Coronary artery (tissue), 2 donors: ENCODE results near the gene CD151.
A peak's percentile ranks its signal among the peaks of the same experiment; 100 is the strongest.

Experiments used
- DNase-seq: peaks from one replicate; pipeline ENCODE4 v3.0.0-alpha.2; 2017; ENCODE audit warnings: low spot score
- H3K27ac ChIP-seq, 2 donors: fragments of 200-600 bp; sonication (generic); one replicate each; pipeline ENCODE4 v1.5.1; 2016 to 2019
- H3K4me3 ChIP-seq: fragments of 200-600 bp; sonication (generic); 2 replicates; pipeline ENCODE4 v1.5.1; 2016; ENCODE audit warnings: mild to moderate bottlenecking, moderate library complexity
- TF ChIP-seq, protein P1 (sequence below): fragments of 200-600 bp; sonication (generic); IDR thresholded peaks from one replicate; pipeline ENCODE4 v1.5.1; 2019; ENCODE audit warnings: antibody characterized with exemption

Gene CD151

DNA sequence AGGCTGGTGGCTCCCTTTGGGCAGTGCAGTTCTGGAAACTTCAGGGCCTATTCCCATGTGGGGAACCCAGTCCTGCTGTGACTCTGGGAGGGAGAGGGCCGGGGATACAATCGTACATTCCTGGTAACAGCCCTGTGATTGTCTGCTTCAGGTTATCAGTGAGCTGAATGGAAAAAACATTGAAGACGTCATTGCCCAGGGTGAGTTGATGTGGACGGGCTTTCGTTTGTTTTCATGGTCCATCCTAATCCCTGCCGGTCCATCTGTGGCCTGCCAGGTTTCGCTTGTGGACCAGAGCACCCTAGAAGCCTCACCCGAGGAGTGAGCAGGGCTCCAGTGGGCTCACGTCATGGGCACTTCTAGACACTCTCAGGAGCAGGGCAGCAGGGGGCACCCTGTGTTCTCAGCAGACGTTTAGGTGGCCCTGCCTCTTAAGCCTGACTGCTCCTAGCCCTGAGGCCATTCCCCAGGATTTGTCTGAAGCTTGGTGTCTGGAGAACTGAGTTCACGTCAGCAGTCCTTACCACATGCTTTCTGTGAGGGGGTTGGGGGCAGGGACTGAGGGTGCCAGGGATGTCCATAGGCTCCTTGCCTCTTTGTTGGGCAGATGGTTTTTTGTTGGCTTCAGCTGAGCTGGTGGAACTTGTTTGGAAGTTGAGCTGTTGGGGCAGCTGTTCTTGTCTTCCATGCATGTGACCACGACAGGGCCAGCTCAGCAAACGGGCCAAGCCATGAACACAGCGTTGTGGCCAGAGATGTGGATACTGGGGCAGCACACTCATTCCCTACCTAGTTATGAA is 21.1 kb upstream of the CD151 start:
- Histone ChIP-seq H3K4me3 (peak overlapping the region; percentile 43), H3K27ac (peak overlapping the region in 1 of 2 donors; percentile 17)
- TF ChIP-seq, protein P1, sequence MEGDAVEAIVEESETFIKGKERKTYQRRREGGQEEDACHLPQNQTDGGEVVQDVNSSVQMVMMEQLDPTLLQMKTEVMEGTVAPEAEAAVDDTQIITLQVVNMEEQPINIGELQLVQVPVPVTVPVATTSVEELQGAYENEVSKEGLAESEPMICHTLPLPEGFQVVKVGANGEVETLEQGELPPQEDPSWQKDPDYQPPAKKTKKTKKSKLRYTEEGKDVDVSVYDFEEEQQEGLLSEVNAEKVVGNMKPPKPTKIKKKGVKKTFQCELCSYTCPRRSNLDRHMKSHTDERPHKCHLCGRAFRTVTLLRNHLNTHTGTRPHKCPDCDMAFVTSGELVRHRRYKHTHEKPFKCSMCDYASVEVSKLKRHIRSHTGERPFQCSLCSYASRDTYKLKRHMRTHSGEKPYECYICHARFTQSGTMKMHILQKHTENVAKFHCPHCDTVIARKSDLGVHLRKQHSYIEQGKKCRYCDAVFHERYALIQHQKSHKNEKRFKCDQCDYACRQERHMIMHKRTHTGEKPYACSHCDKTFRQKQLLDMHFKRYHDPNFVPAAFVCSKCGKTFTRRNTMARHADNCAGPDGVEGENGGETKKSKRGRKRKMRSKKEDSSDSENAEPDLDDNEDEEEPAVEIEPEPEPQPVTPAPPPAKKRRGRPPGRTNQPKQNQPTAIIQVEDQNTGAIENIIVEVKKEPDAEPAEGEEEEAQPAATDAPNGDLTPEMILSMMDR = no peak
- DNase-seq = no peak

DNA sequence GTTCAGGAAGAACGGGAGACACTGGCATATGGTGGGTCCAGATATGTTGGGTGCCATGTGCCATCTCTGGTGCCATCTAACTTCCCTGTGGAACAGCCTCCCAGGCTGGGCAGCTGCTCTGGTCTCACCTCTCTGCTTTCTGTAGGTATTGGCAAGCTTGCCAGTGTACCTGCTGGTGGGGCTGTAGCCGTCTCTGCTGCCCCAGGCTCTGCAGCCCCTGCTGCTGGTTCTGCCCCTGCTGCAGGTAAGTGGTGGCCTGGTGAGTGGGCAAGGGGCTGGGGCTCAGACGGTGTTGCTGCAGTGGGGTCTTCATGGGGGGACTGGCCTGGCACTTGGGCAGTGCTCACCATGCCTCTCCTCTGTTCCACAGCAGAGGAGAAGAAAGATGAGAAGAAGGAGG is 20.4 kb upstream of the CD151 start:
- no peak for DNase-seq
- Histone ChIP-seq H3K27ac (no peak overlapping the region), H3K4me3 (no peak overlapping the region)
- TF ChIP-seq, protein P1 = no peak

DNA sequence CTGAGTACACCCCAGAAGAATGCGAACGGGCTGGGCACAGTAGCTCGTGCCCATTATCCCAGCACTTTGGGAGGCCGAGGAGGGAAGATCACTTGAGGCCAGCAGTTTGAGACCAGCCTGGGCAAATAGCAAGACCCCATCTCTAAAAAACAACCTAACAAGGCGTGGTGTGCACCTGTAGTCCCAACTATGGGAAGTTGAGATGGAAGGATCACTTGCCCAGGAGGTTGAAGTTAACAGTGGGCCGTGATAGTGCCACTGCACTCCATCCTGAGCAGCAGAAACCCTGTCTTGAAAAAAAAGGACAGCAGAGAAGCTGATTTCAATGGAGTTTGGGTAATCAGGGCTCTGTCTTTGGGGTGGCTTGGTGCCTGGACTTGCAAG is 19.7 kb upstream of the CD151 start:
- TF ChIP-seq, protein P1 = no peak
- Histone ChIP-seq H3K27ac (no peak overlapping the region), H3K4me3 (no peak overlapping the region)
- DNase-seq = no peak

DNA sequence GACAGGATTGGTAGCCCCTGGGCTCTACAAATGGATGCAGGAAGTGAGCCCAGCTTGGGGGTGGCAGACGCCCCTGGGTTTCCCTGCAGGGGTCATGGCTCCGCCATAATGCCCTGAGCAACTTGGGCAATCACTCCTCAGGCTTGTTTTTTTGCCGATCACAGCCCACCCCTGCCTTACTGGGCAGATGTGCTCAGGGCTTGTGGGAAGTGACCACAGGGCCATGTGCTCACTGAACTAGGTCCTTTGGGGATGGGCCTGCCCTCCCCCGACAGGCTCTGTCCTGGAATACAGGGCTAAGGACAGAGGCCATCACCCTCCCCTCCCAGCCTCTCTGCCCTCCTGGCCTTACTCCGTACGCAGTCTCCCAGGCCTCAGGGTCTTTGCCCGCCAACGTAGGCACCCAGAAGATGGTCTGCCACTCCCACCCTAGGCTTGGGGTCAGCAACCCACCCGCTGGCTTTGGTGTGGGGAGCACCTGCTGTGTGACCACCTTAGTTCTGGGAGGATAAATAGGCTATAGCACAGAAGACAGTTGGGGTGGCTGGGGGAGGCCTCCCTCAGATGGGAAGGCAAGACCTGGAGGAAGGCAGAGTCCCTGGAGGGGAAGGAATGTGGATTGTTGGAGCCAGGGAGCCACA is 19.2 kb upstream of the CD151 start:
- TF ChIP-seq, protein P1 = no peak
- H3K27ac ChIP-seq = no peak overlapping the region
- no peak overlapping the region for H3K4me3 ChIP-seq
- no peak for DNase-seq

DNA sequence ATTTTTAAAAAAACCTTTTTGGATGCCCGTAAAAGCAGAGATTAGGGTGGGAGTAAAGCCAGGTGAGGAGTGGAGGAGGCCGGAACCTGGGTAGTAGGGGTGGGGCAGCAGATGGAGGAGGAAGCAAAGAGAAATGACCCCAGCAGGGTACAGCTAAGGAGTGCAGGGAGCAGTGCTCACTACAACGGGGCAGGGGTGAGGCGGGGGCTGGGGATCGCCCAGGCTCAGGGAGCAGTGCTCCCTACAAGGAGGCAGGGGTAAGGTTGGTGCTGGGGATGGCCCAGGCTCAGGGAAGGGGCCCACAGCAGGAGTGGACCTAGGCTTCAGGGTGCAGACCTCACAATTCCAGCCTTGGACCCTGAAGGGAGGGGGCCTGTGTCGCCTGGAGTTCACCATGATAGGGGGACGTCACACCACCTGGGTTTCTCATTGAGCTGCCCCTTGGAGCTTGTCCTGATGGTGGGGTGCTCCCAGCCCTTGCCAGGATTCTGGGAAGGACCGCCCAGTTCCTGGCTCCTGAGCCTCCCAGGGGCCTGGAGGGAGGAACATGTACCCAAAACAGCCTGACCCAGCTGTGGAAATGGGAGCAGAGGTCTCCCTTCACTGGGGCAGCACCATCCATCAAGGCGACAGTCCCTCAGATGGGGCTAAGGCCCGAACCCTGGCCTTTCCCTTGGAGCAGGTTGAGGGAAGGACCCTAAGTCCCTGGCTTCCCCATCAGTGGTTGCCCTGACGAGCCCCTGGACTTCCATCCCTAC is 16.9 kb upstream of the CD151 start:
- TF ChIP-seq, protein P1 = no peak
- H3K27ac ChIP-seq = no peak overlapping the region
- DNase-seq = no peak
- no peak overlapping the region for H3K4me3 ChIP-seq

DNA sequence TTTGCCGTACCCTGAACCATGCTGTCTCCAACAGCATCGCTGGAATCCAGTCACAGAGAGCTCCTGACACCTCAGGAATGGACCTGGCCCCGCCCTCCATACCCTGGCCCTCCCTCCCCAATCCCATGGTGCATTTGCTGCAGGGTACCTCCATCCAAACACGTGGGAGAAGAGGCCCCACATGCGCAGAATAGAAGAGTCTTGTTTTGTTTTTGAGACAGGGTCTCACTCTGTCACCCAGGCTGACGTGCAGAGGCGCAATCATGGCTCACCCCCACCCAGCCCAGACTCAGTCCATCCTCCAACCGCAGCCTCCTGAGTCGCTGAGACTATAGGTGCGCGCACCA is 16.3 kb upstream of the CD151 start:
- H3K4me3 ChIP-seq = no peak overlapping the region
- H3K27ac ChIP-seq = no peak overlapping the region
- TF ChIP-seq, protein P1 = no peak
- DNase-seq = no peak
